HCT116 (cell line): ENCODE data around the gene PCNP. TPM values are rescaled to one million over a fixed set of nuclear protein-coding genes. Genes with fewer than 3 reads are reported as not detected.

ENCODE experiments used
- FOSL1 ChIP-seq: IDR thresholded peaks from 2 replicates; pipeline ENCODE4 v1.6.1; 2012; ENCODE audit warnings: low read depth
- POLR2AphosphoS5 ChIP-seq: IDR thresholded peaks from 2 replicates; pipeline ENCODE4 v1.6.1; 2011; ENCODE audit warnings: mild to moderate bottlenecking, low read depth, low read length, moderate library complexity
- total RNA-seq: library from RNA; stranded (reverse); gene quantifications from one replicate; pipeline ENCODE4 v1.2.1, GENCODE V29; 2021; ENCODE audit not compliant: unreplicated experiment

The PCNP gene
- total RNA-seq, 1 experiment from 2014 or later: 177 TPM

- TF ChIP-seq POLR2AphosphoS5 (no peak), FOSL1 (no peak)
Observed at GRCh38 chr3:101643009-101643844, 69.2 kb downstream of the PCNP start (continued).

Other genes starting within 250 kb of the PCNP start
- gene SENP7, start 61.0 kb upstream of the PCNP start, total RNA-seq: 7.9 TPM
- gene TRMT10C, start 12.3 kb upstream of the PCNP start, total RNA-seq: 36.4 TPM
- 20.4 TPM for gene ZBTB11, start 103.0 kb downstream of the PCNP start, total RNA-seq
- gene RPL24, start 112.5 kb downstream of the PCNP start, total RNA-seq: 1,397 TPM
- gene CEP97, start 150.4 kb downstream of the PCNP start, total RNA-seq: 15.7 TPM
- 4.3 TPM for gene NXPE3, start 205.0 kb downstream of the PCNP start, total RNA-seq